Prostate gland (tissue), 2 donors: Measurements from ENCODE around the gene L3MBTL1.
"Not testable (repeated sequence)": the region's sequence is repeated elsewhere in the genome, so short reads cannot be mapped to it uniquely, and the experiment has no call there.

Experiments used
- POLR2A ChIP-seq: fragments of 450-650 bp; IDR thresholded peaks from one replicate; pipeline ENCODE4 v1.6.1; 2016; ENCODE audit warnings: antibody characterized with exemption, mild to moderate bottlenecking
- POLR2AphosphoS5 ChIP-seq: sonication (generic); formaldehyde crosslinking; IDR thresholded peaks from one replicate; pipeline ENCODE4 v1.6.1; 2017; ENCODE audit warnings: antibody characterized with exemption
- TF ChIP-seq, protein P1 (sequence below), 4 experiments: fragments of 200-600 bp in 2 of 4; fragments of 450-650 bp in 2 of 4; sonication (generic) in 2 of 4; IDR thresholded peaks; 1 replicate in 3 of 4; 2 replicates in 1 of 4; pipeline ENCODE4 v1.5.1; 2016 to 2019; ENCODE audit warnings: antibody characterized with exemption in 4 of 4, mild to moderate bottlenecking in 2 of 4, moderate library complexity in 2 of 4

DNA sequence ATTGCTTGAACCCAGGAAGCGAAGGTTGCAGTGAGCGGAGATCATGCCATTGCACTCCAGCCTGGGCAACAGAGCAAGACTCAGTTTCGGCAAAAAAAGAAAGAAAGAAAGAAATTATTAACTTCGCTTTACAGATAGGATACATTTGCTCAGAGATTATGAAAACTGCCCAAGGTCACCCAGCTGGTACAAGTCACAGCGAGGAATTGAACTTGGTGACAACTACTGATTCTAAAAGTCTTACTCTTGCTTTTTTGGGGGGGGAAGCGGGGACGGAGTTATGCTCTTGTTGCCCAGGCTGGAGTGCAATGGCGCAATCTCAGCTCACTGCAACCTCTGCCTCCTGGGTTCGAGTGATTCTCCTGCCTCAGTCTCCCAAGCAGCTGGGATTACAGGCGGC is 81.0 kb downstream of the L3MBTL1 start:
- TF ChIP-seq POLR2A, POLR2AphosphoS5: not testable (repeated sequence)
- TF ChIP-seq, protein P1, sequence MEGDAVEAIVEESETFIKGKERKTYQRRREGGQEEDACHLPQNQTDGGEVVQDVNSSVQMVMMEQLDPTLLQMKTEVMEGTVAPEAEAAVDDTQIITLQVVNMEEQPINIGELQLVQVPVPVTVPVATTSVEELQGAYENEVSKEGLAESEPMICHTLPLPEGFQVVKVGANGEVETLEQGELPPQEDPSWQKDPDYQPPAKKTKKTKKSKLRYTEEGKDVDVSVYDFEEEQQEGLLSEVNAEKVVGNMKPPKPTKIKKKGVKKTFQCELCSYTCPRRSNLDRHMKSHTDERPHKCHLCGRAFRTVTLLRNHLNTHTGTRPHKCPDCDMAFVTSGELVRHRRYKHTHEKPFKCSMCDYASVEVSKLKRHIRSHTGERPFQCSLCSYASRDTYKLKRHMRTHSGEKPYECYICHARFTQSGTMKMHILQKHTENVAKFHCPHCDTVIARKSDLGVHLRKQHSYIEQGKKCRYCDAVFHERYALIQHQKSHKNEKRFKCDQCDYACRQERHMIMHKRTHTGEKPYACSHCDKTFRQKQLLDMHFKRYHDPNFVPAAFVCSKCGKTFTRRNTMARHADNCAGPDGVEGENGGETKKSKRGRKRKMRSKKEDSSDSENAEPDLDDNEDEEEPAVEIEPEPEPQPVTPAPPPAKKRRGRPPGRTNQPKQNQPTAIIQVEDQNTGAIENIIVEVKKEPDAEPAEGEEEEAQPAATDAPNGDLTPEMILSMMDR (IDR thresholded peaks at IDR 0.05), result not testable (repeated sequence)
